ENCODE results near the gene PRH2.

PRH2 gene

DNA sequence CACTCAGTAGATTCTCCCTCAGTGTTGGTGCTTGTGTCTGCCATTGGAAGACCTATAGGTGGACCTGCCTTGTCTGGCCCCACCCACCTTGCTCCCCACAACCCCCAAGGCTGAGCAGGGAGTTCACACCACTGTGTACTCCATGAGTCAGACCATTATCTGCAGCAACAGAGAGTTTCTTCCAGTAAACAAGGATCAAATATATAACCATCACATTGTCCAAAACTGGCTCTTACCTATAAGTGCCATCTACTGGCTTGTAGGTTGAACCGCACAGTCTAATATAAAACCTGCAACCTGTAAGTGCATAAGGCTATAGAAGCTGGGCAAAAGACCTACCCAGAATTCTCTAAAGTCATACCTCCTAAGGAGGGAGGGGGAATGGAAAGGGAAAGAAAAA lies 27.6 kb upstream of the PRH2 start:
- TF ChIP-seq, protein P1, sequence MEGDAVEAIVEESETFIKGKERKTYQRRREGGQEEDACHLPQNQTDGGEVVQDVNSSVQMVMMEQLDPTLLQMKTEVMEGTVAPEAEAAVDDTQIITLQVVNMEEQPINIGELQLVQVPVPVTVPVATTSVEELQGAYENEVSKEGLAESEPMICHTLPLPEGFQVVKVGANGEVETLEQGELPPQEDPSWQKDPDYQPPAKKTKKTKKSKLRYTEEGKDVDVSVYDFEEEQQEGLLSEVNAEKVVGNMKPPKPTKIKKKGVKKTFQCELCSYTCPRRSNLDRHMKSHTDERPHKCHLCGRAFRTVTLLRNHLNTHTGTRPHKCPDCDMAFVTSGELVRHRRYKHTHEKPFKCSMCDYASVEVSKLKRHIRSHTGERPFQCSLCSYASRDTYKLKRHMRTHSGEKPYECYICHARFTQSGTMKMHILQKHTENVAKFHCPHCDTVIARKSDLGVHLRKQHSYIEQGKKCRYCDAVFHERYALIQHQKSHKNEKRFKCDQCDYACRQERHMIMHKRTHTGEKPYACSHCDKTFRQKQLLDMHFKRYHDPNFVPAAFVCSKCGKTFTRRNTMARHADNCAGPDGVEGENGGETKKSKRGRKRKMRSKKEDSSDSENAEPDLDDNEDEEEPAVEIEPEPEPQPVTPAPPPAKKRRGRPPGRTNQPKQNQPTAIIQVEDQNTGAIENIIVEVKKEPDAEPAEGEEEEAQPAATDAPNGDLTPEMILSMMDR (IDR thresholded peaks at IDR 0.05; ENCODE audit: borderline replicate concordance, insufficient read depth, low read depth, low read length) = no peak
- no peak overlapping the region for H3K4me3 ChIP-seq (ENCODE audit: low read depth, low read length)

GRCh38 chr12:10904686-10905085 lies 24.4 kb upstream of the PRH2 start:
- TF ChIP-seq, protein P1 (IDR thresholded peaks at IDR 0.05; ENCODE audit: borderline replicate concordance, insufficient read depth, low read depth, low read length) = no peak
- H3K4me3 ChIP-seq (ENCODE audit: low read depth, low read length) = no peak overlapping the region

DNA sequence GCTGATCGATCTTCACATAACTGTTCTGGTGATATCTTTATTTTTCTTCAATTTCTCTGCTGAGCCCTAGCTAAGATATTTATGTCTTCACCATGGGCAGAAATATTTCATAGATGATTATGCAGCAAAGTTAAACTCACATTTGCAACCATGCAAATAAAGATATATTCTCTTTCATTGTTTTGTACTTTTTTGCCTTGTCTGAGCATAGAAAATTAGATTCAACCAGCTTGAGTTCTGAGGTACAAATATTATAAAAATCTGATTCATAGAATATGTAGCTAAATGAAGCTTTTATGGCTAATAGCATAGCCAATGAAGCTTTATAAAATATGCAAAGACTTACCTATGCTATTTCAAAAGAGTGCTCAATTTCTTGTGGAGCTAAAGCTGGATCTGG lies 19.6 kb upstream of the PRH2 start, which contains the start of gene TAS2R13:
TSS of gene TAS2R13 (minus strand) at position 101 of the 400 bp plus-strand sequence. CDS start 264 bp downstream, outside the sequence.
- H3K4me3 ChIP-seq (ENCODE audit: low read depth, low read length) = no peak within 1 kb of the TSS
- TF ChIP-seq, protein P1 (IDR thresholded peaks at IDR 0.05; ENCODE audit: borderline replicate concordance, insufficient read depth, low read depth, low read length) = no peak

GRCh38 chr12:10910380-10910779 lies 18.7 kb upstream of the PRH2 start:
- no peak overlapping the region for H3K4me3 ChIP-seq (ENCODE audit: low read depth, low read length)
- TF ChIP-seq, protein P1 (IDR thresholded peaks at IDR 0.05; ENCODE audit: borderline replicate concordance, insufficient read depth, low read depth, low read length) = no peak

- H3K4me3 ChIP-seq (ENCODE audit: low read depth, low read length) = no peak overlapping the region
- TF ChIP-seq, protein P1 (IDR thresholded peaks at IDR 0.05; ENCODE audit: borderline replicate concordance, insufficient read depth, low read depth, low read length) = no peak
Measured at GRCh38 chr12:10919809-10920208, 9.2 kb upstream of the PRH2 start.

- TF ChIP-seq, protein P1 (IDR thresholded peaks at IDR 0.05; ENCODE audit: borderline replicate concordance, insufficient read depth, low read depth, low read length) = no peak
- H3K4me3 ChIP-seq (ENCODE audit: low read depth, low read length) = no peak overlapping the region
Measured at GRCh38 chr12:10926269-10926668, 2.8 kb upstream of the PRH2 start.

GRCh38 chr12:10936506-10936905 lies 7.5 kb downstream of the PRH2 start:
- TF ChIP-seq, protein P1 (IDR thresholded peaks at IDR 0.05; ENCODE audit: borderline replicate concordance, insufficient read depth, low read depth, low read length) = no peak
- no peak overlapping the region for H3K4me3 ChIP-seq (ENCODE audit: low read depth, low read length)
